Dermis microvascular lymphatic vessel endothelial cell (primary cell): ENCODE results near the gene OTC. TPM values are rescaled to one million over a fixed set of nuclear protein-coding genes. Genes with fewer than 3 reads are reported as not detected.

Experiments used
- DNase-seq, 2 donors: peaks; one replicate each; pipeline versions ENCODE4 v3.0.0 to v3.0.0-alpha.2; 2010; ENCODE audit warnings: low read depth in 2 of 2
- total RNA-seq: library from RNA; depleted of rRNA; stranded (reverse); fragments of >200 nt; gene quantifications from 2 replicates; pipeline ENCODE4 v1.2.1, GENCODE V29; 2014

The OTC gene
- 0.13 and 0.26 TPM in 2 replicates for total RNA-seq

DNA sequence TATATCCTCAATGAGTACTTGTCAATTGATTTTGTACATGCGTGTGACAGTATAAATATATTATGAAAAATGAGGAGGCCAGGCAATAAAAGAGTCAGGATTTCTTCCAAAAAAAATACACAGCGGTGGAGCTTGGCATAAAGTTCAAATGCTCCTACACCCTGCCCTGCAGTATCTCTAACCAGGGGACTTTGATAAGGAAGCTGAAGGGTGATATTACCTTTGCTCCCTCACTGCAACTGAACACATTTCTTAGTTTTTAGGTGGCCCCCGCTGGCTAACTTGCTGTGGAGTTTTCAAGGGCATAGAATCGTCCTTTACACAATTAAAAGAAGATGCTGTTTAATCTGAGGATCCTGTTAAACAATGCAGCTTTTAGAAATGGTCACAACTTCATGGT lies at the start of gene OTC:
TSS of gene OTC (plus strand) at position 243 of the 400 bp plus-strand sequence. CDS start at position 336, 93 bp downstream.
- DNase-seq = no peak

DNA sequence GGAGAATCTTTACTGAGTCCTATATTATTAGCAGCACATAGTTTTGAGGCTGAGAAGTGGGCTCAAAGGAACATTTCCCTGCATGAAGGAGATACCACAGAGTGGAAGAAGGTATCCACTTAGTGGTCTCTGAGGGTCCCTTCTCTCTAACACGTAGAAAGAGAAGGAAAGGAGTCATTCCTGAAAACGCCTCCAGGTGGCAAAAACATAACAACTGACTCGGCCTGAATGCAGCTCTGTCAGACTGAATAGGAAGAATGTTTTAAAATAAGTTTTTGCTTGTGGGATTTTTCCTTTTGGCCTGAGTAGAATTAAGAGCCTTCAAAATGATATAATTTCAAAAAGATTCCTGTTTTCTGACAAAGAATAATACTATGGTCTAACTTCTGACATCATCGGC lies 48.4 kb upstream of the OTC start:
- peak; percentile 51 to 69 for DNase-seq

DNA sequence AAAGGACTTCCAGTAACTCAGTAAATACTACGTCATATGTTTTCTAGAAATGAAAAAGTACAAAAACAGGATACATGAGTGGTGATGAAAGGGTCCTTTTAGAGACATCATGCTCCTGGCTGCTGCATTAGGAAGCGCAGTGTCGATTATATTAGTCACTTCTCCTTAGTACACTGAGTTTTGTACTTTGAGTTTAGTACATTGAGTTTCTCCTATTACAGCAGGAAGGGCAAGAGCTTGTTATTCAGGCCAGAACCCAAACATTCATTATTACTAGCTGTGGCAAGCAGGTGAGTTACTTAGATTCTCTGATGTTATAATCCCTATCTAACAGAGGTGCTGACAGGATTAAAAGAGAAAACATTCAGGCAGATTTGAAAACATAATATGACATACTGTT lies 46.4 kb upstream of the OTC start:
- peak; percentile 90 to 93 for DNase-seq

DNA sequence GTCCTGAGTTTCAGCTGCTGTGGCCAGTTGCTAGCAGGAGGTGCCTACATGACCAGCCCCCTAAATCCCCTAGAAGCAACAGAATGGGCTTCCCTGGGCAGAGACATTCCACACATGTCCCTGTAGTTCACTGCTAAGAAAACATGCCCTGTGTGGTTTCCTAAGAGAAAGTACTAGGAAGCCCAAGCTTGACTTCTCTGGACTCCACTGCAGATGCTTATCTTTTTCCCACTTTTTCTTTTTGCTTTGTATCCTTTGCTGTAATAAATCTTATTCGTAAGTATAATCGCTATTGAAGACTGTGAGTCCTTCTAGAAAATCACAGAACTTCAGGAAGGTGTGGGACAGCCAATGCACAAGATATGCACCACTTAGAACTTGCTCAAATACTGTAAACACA lies 40.7 kb upstream of the OTC start:
- DNase-seq = peak in 1 of 2 donors; percentile 28

DNA sequence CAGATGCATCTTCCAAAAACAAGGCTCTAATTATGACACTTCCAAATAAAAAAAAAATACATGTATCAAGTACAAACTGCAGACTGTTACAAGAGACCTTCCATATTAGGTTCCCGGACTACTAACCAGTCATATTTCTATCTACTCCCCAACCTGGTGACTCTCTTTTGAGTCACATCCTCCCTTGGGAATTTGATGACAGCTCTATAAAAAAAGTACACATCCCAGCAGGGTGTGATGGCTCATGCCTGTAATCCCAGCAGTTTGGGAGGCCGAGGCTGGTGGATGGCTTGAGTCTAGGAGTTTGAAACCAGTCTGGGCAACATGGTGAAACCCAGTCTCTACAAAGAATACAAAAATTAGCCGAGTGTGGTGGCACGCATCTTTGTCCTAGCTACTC lies 40.0 kb upstream of the OTC start:
- peak; percentile 53 to 79 for DNase-seq

DNA sequence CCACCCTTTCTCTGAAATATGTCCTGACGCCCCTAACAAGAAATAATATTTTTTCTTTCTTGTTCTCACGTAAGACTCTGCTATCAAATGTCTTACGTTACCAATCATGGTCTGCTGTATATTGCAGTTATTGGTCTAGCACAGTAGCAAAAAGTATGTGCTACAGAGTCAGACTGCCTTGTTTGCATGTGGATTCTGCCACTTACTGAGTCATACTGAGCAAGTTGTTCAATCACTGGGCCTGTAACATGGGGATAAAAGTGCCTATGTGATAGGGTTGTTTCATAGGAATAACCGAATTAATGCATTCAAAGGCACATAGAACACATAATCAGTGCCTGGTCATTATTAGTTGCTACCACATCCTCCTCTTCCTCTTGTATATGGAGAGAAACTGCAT lies 39.2 kb upstream of the OTC start:
- no peak for DNase-seq

DNA sequence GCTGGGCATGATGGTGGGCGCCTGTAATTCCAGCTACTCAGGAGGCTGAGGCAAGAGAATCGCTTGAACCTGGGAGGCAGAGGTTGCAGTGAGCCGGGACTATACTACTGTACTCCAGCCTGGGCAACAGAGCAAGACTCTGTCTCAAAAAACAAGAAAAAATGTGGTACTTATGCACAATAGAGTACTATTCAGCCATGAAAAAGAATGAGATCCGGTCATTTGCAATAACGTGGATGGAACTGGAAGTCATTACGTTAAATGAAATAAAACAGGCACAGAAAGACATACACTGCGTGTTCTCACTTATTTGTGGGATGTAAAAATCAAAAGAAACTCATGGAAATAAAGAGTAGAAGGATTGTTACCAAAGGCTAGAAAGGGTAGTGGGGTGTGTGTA lies 37.2 kb upstream of the OTC start:
- DNase-seq = no peak

DNA sequence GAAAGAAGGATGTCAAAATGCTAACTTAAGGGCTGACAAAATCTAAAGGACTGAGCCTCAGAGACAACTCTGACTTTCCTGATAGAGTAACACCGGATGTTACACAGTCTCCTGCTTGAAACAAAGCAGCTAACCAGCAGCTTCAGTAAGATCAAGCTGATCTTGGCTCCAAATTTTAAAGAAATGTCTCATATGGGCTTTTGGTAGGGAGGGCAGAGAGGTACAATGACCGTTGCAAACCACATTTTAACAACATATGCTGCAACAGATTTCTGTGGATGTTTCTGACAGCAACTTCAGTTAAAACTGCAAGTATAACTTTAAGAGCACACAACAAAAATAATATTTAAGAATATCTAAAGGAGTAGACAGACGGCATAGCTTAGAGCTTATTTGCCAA lies 34.2 kb upstream of the OTC start:
- DNase-seq = no peak

DNA sequence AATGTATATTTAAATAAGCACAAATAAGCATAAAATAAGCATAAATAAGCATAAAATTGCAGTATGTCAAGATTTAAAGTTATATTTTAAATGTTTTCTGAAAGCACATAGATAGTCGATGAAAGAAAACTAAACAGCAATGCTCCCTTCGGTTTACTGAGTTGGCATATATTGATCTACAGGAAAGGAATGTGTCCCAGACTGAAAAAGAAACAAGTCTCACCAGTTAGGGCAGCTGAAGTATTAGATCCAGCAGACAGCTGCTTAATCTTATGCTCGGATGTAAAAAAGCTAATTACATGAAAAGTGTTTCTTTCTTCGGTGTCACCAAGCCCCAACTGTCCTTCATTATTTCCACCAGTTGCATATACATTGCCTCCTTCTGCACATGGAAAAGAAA lies 33.8 kb upstream of the OTC start:
- DNase-seq = no peak

DNA sequence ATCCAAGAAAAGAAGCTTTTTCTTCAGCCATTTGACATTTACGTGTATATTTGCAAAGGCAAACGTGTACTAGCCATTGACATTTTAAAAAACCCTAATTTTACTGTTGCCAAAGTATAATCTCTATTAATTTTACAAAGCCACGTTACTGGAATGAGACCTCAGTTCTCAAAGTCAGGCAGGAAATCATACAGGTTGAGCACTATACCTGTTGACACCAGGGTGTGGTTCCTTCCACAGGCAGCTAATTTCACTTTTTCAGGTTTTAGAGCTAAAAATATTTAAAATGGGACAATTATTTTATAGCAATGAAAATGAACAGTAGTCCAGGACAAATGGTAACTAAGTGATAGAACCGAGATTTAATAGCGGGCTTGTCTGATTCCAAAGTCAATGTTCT lies 31.6 kb upstream of the OTC start:
- no peak for DNase-seq

DNA sequence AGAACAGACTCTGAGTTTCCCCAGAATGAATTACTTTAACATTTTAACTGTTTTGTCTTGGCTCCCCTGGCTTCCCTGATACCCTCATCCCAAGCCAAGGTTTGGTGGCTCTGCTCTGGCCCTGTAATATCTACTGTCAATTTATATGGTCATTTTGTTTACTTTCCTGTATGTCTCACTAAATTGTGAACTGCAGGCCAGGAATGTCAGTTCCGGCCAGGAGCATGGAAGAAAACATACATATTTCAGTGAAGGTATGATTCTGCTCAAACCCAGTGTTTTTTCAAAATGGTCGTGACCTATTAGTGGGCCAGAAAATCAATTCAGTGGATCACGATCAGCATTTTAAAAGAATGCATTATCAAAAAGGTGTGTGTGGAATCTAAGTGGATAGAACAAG lies 26.3 kb upstream of the OTC start:
- peak; percentile 41 to 57 for DNase-seq

DNA sequence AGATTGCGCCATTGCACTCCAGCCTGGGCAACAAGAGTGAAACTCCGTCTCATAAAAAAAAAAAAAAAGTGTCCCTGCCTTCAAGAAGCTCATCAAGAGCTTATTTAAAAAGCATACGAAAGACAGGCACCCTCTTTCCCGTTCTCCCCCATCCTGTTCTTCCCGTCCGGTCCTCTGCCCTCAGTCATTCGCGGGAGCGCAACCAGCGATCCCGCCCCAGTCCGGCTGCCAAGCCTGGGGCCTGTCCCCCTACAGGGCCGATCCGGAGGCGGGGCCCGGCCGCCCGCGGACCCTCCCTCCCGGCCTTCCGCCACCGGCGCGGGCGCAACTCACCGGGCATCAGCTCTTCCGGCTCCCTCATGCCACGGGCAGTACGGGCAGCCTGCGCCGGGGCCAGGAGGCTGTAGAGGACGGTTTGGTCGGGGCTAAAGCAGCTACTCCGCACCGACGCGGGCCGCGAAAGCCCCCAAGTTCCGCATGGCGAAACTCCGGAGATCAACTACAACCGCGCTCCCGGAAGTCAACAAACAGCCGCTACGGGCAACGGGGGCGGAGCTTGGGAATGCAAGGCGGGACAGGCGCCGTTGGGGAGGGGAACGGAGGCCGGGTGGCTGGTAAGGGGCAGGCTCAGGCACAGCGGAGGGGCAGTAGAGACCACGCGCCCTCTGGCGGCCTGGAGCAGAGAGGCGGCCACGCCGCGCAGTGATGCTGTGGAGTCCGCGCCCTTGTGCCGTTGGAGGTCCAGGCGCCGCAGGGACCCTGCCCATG lies 25.2 kb upstream of the OTC start, which contains the start of gene RPGR:
TSS of gene RPGR (minus strand) at position 503 of the 768 bp plus-strand sequence. CDS start at position 361, 142 bp downstream.
- DNase-seq = peak; percentile 89 to 95

DNA sequence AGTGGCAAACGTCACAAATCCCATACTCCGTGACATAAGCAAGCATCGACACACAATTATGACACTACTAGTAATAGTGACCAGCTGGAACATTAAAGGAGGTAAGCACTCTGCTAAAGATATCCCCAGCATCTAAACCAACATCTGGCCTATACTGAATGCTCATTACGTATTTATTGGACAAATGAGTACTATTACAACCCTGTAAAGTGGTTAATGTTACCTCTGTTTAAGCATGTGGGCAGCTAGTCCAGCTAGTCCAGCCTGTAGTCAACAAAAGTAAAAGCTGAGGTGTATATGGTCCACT lies 24.7 kb upstream of the OTC start:
- DNase-seq = no peak

DNA sequence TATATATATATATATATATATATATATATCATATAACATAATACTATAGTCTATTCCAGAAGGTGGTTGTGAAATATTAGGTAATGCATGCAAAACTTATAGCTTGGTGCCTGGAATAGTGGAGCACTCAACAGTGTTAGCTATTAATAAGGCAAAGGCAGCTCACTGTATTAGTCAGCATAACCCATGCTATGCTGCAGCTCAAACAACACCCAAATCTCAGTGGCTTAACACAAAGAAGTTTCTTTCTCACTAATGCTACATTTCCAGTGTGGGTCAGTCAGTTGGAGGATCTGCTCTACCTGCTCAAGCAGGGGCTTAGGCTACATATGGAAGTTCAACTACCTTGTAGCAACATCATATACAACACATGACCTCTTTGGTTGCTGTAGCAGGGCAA lies 19.9 kb upstream of the OTC start:
- DNase-seq = no peak

DNA sequence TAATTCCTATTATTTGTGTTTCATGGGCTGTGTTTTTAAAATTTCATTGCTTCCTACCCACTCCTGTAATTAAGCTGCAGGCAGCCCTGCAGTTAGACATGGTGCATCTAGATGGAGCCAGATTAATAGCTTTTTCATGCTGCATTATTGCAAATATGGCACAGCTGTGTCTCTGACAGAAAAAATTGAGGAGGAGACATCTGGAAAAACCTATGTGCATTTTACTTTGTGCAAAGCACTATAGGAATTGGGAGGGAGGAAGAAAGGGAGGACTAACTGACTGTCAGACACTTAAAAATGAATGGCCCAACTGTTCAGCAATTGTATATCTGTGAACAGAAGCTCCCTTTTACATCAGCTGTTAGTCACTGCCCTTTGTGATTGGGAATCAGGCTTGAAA lies 17.0 kb upstream of the OTC start:
- DNase-seq = peak; percentile 32 to 34

DNA sequence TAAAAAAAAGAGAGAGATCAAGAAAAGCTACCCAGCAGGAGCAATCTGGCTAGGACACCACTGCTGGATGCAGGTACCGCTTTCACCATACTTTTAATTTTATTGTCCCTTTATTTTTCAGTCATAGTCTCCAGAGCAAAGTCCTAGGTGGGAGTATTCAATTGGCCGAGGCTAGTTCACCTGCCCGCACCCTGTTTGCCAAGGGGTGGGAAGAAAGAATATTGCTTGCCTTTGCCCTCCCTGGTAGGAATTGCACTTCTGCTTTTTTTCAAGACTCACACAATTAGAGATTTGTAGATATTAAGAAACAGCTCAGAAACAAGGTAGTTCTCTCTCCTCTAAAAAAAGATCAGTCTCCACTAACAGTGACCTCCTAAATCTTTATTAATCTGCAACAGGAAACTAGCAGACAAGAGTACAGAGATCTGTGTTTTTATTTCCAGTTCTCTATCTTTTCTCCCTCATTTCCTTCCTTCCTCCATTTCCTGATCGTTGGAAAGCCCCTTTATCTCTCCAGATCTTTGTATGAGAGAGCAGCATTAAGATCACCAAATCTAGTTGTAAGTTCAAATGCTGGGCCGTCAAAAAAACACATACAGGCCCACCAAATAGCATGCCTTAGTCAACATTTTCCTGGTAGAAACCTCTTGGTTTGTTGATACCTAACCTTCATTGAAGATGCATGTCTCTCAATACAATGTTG lies 15.7 kb upstream of the OTC start:
- peak; percentile 25 to 40 for DNase-seq

DNA sequence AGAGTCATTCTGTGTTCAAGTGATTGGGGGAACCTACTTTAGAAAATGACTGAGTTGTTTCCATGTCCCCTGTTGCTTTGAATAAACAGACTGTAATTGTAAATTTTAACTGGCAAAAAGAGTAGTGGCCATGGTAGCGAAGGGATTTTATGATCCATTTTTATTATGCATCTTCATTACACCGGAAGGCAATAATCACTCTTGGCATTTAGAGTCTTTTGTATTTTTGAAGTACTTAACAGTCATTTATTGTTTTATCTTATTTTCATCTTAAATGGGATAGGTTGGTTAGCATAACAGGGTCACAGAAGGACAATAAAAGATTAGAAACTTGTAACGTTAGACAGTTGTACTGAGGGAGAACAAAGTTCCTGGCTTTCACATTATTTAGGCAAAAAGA lies 11.0 kb upstream of the OTC start:
- DNase-seq = no peak

DNA sequence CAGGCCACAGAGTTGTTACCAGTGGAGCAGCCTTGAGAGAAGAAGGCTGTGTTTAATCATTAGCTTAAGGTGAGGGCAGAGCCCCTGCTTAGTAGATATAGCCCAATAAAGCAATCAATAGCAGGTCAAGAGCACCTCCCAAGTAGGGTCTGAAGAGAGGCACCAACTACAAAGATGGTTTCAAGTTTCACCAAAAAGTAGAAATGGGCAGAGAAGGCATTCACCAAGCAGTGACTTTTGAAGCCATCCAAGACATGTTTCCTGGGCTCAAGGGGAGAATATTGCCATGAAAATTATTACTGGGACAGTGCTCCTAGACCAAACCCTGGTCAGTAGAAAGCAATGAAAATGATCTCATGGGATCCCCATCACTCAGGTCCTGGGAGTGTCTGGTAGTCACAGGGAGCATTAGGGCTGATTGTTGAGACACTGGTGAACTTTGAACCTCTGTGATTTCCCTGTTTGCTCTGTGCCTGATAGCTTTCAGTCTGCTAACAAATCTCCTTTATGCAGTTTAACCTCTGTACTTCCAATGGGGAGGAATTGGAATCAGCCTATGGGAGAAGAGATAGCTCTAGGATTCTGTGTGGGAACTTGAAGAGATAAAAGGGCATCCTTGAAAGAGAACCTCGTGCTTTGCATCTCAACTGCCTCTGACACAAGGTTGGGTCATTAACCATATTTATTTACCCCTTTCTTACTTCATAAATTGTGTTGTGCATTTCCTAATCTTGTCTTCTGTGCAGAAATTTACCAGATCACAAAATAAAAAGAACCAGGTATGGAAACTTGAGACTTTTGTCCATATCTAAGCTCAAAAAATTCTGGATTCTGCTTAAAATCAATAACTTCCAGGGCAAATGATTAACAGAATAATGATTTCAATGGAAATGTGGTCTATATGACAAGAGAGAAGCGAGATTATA lies 9.3 kb upstream of the OTC start:
- no peak for DNase-seq

DNA sequence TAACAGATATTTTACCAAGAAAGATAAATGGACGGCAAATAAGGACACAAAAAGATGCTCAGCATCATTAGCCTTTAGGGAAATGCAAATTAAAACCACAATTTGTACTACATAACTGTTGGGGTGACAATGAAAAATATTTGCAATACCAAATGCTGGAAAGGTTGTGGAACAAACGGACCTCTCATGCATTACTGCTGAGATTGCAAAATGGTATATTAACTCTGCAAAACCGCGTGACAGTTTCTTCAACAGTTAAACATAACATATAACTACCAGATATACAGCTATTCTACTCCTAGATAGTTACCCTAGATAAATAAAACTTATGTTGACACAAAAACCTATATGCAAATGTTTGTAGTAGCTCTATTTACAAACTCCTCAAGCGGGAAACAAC lies 6.3 kb upstream of the OTC start:
- no peak for DNase-seq

DNA sequence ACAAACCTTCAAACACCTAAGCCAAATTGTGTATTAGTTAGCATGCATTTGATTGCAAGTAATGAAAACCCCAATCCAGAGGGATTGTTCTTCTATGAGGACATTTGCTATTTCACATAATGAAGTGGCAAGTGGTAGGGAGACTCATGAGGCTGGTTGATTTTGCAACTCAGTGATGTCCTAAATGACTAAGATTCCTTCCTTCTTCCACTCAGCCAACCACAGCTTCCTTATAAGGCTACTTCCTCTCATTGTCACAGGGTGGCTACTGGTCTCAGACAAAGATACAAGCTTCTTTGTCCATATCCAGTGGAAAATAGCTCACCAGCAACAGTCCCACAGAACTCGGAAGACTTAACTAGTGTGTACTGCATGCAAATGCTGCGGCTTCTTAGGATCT lies 5.3 kb upstream of the OTC start:
- peak in 1 of 2 donors; percentile 65 for DNase-seq

DNA sequence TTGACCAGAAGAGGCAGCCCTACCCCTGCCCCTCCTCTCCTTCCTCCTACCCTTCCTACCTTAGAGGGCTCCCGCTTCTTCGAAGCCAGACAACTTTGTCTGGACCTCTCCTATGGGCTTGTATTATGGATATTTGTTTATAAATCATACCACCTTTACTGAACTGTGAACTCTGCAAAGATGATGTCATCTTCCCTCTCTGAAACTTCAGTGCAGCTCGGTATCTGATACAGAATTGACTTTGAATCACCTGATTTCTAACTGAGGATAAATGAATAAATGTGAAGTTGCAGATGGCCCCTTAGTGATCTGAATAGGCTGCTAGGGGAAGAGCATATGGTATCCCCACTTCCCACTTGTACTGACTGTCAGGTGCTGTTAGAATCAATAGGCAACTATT lies 1.1 kb upstream of the OTC start:
- DNase-seq = no peak

DNA sequence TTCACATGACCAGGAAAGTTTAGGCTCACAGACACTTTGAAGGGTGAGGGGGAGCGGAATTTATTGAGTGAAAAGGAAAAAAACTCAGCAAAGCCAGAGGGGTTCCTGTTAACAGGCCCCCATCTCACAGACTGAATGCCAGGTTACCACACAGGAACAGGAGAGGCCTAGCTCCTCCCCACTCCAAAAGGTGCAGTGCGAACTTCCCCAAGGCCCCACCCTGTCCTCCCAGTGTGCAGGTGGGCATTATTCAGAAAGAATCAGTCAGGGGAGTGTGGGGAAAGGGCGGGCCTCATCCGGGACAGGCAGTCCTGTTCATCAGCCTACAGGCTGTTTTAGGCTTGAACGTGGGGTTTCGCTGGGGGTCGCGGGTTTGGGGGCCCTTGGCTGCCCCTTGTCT lies 4.0 kb downstream of the OTC start:
- no peak for DNase-seq
